HCT116 (cell line): ENCODE measurements around the gene DAGLA. TPM values are rescaled to one million over a fixed set of nuclear protein-coding genes. Genes with fewer than 3 reads are reported as not detected.

ENCODE experiments used
- ATAC-seq: fragments of 200-7000 bp; cut with Tn5 transposase; 2 replicates; pipeline ENCODE4 v1.9.1; 2020; ENCODE audit warnings: mild to moderate bottlenecking, moderate library complexity
- BruUV-seq: library from RNA; stranded (reverse); fragments of 400-500 nt; replicated peaks from 2 replicates; lab custom pipeline; 2021; lab: Mats Ljungman, UMichigan
- CTCF ChIA-PET: fragments of 300-600 bp; sonication (Branson Sonifier 250); formaldehyde crosslinking; loops from one replicate; lab custom pipeline; 2021; ENCODE audit warnings: antibody characterized with exemption; lab: Charles Lee
- POLR2A ChIA-PET: fragments of 300-600, 350-600 bp; sonication (Branson Sonifier 250); formaldehyde crosslinking; loops from one replicate; lab custom pipeline; 2021; ENCODE audit warnings: antibody characterized with exemption; lab: Charles Lee
- RAD21 ChIA-PET, 2 experiments: fragments of 300-600 bp; sonication (Branson Sonifier 250); formaldehyde crosslinking; loops; one replicate each; lab custom pipeline; 2023; ENCODE audit warnings: low total read pairs in 2 of 2; ENCODE audit not compliant: uncharacterized antibody in 2 of 2, unreplicated experiment in 2 of 2, low non-redundant PET in 1 of 2; lab: Charles Lee
- DNase-seq: peaks from one replicate; pipeline ENCODE4 v3.0.0-alpha.2; 2010; ENCODE audit warnings: low read depth, low spot score
- H2AFZ ChIP-seq: fragments of 200-600 bp; shearing (Covaris generic), sonication (generic); 2 replicates; pipeline ENCODE4 v1.6.1; 2017; ENCODE audit warnings: low read depth, mixed run types, mixed read lengths, antibody characterized with exemption, low read length; ENCODE audit not compliant: poor library complexity, severe bottlenecking
- H3K27ac ChIP-seq: 2 replicates; pipeline ENCODE4 v1.5.1; 2012; ENCODE audit warnings: low read depth, low read length
- H3K27me3 ChIP-seq: fragments of 200-600 bp; sonication (generic); 2 replicates; pipeline ENCODE4 v1.6.1; 2016; ENCODE audit warnings: mixed run types, low read length, mixed read lengths; ENCODE audit not compliant: insufficient read depth
- H3K36me3 ChIP-seq, 2 experiments: fragments of 200-500 bp in 1 of 2; fragments of 200-600 bp in 1 of 2; sonication (Bioruptor generic) in 1 of 2; sonication (generic) in 1 of 2; 2 replicates each; pipeline versions ENCODE4 v1.5.1 to v1.6.1; 2014 to 2016; ENCODE audit warnings: low read length in 2 of 2, inconsistent platforms in 1 of 2, mixed read lengths in 1 of 2, mixed run types in 1 of 2; ENCODE audit not compliant: insufficient read depth in 2 of 2, control insufficient read depth in 1 of 2
- H3K4me1 ChIP-seq, 2 experiments: fragments of 200-600 bp in 1 of 2; sonication (generic) in 1 of 2; 2 replicates each; pipeline versions ENCODE4 v1.5.1 to v1.6.1; 2012 to 2017; ENCODE audit warnings: low read length in 2 of 2, inconsistent platforms in 1 of 2, mild to moderate bottlenecking in 1 of 2, mixed read lengths in 1 of 2, mixed run types in 1 of 2, moderate library complexity in 1 of 2; ENCODE audit not compliant: insufficient read depth in 2 of 2, control insufficient read depth in 1 of 2
- H3K4me2 ChIP-seq: fragments of 200-600 bp; sonication (generic); 2 replicates; pipeline ENCODE4 v1.6.1; 2017; ENCODE audit warnings: mixed run types, low read length, mixed read lengths
- H3K4me3 ChIP-seq, 2 experiments: fragments of 200-600 bp in 1 of 2; sonication (generic) in 1 of 2; replicated peaks in 1 of 2; 2 replicates each; pipeline ENCODE4 v1.5.1; 2011 to 2016; ENCODE audit warnings: low read length in 2 of 2, control low read depth in 1 of 2, low read depth in 1 of 2, mild to moderate bottlenecking in 1 of 2, mixed read lengths in 1 of 2, mixed run types in 1 of 2
- H3K79me2 ChIP-seq: fragments of 200-600 bp; sonication (generic); 2 replicates; pipeline ENCODE4 v1.6.1; 2017; ENCODE audit warnings: mild to moderate bottlenecking, mixed run types, low read length, moderate library complexity, mixed read lengths; ENCODE audit not compliant: insufficient read depth
- H3K9ac ChIP-seq: fragments of 200-600 bp; sonication (generic); 2 replicates; pipeline ENCODE4 v1.6.1; 2016; ENCODE audit warnings: low read length, mixed read lengths
- H3K9me2 ChIP-seq: fragments of 200-600 bp; sonication (generic), shearing (Covaris generic); 2 replicates; pipeline ENCODE4 v1.6.1; 2017; ENCODE audit warnings: mixed run types, mild to moderate bottlenecking, moderate library complexity; ENCODE audit not compliant: insufficient read depth
- H3K9me3 ChIP-seq, 2 experiments: fragments of 200-500 bp in 1 of 2; fragments of 200-600 bp in 1 of 2; sonication (Bioruptor generic) in 1 of 2; sonication (generic) in 1 of 2; 2 replicates each; pipeline ENCODE4 v1.6.1; 2014 to 2017; ENCODE audit warnings: low read length in 2 of 2, mixed read lengths in 2 of 2, inconsistent platforms in 1 of 2, low read depth in 1 of 2, mild to moderate bottlenecking in 1 of 2, mixed run types in 1 of 2, moderate library complexity in 1 of 2; ENCODE audit not compliant: control insufficient read depth in 1 of 2, insufficient read depth in 1 of 2
- H4K20me1 ChIP-seq: fragments of 200-600 bp; sonication (generic), shearing (Covaris generic); 2 replicates; pipeline ENCODE4 v1.6.1; 2017; ENCODE audit warnings: mixed run types, mild to moderate bottlenecking, moderate library complexity; ENCODE audit not compliant: insufficient read depth
- CBX3 ChIP-seq: IDR thresholded peaks from 2 replicates; pipeline ENCODE4 v1.6.1; 2012; ENCODE audit warnings: low read depth
- CEBPB ChIP-seq: IDR thresholded peaks from 2 replicates; pipeline ENCODE4 v1.6.1; 2012; ENCODE audit warnings: low read depth
- ELF1 ChIP-seq: IDR thresholded peaks from 2 replicates; pipeline ENCODE4 v1.6.1; 2012; ENCODE audit warnings: low read depth, borderline replicate concordance
- EZH2 ChIP-seq: fragments of 200-600 bp; sonication (generic); IDR thresholded peaks from 2 replicates; pipeline ENCODE4 v1.6.1; 2017; ENCODE audit warnings: antibody characterized with exemption, mixed run types
- FOSL1 ChIP-seq: IDR thresholded peaks from 2 replicates; pipeline ENCODE4 v1.6.1; 2012; ENCODE audit warnings: low read depth
- JUND ChIP-seq: IDR thresholded peaks from 2 replicates; pipeline ENCODE4 v1.6.1; 2012
- POLR2AphosphoS5 ChIP-seq: IDR thresholded peaks from 2 replicates; pipeline ENCODE4 v1.6.1; 2011; ENCODE audit warnings: mild to moderate bottlenecking, low read depth, low read length, moderate library complexity
- RAD21 ChIP-seq: IDR thresholded peaks from 2 replicates; pipeline ENCODE4 v1.6.1; 2012; ENCODE audit warnings: low read depth, mild to moderate bottlenecking
- SIN3A ChIP-seq: IDR thresholded peaks from 2 replicates; pipeline ENCODE4 v1.6.1; 2012; ENCODE audit warnings: low read depth
- SP1 ChIP-seq: IDR thresholded peaks from 2 replicates; pipeline ENCODE4 v1.6.1; 2012; ENCODE audit warnings: low read depth
- SRF ChIP-seq: IDR thresholded peaks from 2 replicates; pipeline ENCODE4 v1.6.1; 2012; ENCODE audit warnings: low read depth
- YY1 ChIP-seq: IDR thresholded peaks from 2 replicates; pipeline ENCODE4 v1.6.1; 2011; ENCODE audit warnings: low read length, low read depth, moderate library complexity, mild to moderate bottlenecking; ENCODE audit not compliant: insufficient replicate concordance; ENCODE audit errors: extremely low read depth
- ZFX ChIP-seq: fragments of 450-650 bp; IDR thresholded peaks from 2 replicates; pipeline ENCODE4 v1.6.1; 2017
- intact Hi-C: fragments of 100-400 bp; cut with micrococcal nuclease; formaldehyde crosslinking; loops from 2 replicates; pipeline ENCODE4 v1.10.0; 2022
- total RNA-seq: library from RNA; stranded (reverse); gene quantifications from one replicate; pipeline ENCODE4 v1.2.1, GENCODE V29; 2021; ENCODE audit not compliant: unreplicated experiment
- TF ChIP-seq, protein P1 (sequence below): IDR thresholded peaks from 2 replicates; pipeline ENCODE4 v1.6.1; 2011; ENCODE audit warnings: mild to moderate bottlenecking, low read length, moderate library complexity; ENCODE audit not compliant: insufficient replicate concordance; ENCODE audit errors: extremely low read depth
- TF ChIP-seq, protein P2 (sequence below): IDR thresholded peaks from 2 replicates; pipeline ENCODE4 v1.6.1; 2012
- TF ChIP-seq, protein P3 (sequence below): IDR thresholded peaks from 2 replicates; pipeline ENCODE4 v1.6.1; 2012

DAGLA gene
- total RNA-seq, 1 experiment from 2014 or later, result 2.7 TPM

DNA sequence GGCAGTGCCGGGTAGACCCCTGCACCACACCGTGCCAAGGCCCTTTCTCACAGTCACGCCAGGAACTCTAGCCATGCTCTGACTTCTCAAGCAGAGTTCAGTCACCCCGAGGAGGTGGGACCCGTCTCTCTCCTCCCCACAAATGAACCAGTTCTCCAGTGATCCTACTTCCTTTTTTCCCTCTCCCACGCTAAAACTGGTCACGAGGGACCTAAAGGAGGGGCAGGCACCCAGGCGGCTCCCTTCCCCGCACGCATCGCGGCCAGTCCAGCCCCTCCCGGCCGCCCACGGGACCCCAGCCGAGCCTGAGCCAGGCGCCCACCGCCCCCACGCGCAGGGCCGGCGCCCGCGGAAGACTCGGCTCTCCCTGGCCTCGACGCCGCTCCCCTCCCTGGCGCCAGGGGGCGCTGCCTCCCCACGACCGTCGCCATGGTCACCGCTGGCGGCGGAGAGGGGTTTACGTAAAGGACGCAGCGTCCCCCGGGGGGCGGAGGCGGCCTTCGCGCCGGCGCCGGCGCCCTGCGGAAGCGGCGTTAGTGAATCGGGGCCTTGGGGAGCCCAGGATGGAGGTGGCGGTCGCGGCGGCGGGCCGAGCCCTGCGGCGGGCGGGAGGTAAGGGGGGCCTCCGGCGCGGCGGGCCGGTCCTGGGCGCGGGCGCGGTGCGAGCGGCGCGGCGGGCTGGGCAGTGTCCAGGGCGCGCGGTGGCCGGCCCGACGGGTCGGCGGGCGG, at the start of gene DAGLA (continued):
- TF ChIP-seq, protein P1, sequence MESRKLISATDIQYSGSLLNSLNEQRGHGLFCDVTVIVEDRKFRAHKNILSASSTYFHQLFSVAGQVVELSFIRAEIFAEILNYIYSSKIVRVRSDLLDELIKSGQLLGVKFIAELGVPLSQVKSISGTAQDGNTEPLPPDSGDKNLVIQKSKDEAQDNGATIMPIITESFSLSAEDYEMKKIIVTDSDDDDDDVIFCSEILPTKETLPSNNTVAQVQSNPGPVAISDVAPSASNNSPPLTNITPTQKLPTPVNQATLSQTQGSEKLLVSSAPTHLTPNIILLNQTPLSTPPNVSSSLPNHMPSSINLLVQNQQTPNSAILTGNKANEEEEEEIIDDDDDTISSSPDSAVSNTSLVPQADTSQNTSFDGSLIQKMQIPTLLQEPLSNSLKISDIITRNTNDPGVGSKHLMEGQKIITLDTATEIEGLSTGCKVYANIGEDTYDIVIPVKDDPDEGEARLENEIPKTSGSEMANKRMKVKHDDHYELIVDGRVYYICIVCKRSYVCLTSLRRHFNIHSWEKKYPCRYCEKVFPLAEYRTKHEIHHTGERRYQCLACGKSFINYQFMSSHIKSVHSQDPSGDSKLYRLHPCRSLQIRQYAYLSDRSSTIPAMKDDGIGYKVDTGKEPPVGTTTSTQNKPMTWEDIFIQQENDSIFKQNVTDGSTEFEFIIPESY, result no peak
- TF ChIP-seq CEBPB (no peak), CBX3 (no peak), JUND (no peak), YY1 (peak; percentile 77), ELF1 (no peak), RAD21 (peak; percentile 72), ZFX (no peak), POLR2AphosphoS5 (peak; percentile 49)
- TF ChIP-seq, protein P2, sequence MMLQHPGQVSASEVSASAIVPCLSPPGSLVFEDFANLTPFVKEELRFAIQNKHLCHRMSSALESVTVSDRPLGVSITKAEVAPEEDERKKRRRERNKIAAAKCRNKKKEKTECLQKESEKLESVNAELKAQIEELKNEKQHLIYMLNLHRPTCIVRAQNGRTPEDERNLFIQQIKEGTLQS, result no peak

DNA sequence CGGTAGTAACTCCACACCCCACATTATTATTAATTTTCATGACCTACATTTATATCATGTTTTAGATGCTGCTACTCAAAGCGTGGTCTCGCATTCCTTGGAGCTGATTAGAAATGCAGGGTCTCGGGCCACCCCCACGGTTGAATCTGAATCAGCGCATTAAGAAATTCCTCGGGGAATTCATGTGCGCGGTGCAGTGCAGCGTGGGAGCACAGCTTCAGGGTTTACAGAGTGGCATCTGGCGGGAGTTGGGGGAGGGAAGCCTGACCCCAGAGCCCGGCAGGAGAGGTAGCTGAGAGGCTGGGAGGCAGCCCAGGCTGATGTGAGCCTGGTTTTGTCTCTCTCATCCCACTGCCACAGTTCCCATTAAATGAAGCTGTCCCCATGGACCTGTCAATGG, 48.1 kb upstream of the DAGLA start:
- Histone ChIP-seq H3K4me3 (no peak overlapping the region), H3K36me3 (no peaks in the 10 kb centered on the region), H3K9me2 (no peaks in the 10 kb centered on the region), H3K4me2 (no peak overlapping the region), H3K4me1 (peaks cover 9 to 23% of the 10 kb centered on the region in 2 experiments), H4K20me1 (no peaks in the 10 kb centered on the region), H3K79me2 (no peaks in the 10 kb centered on the region), H3K9me3 (no peaks in the 10 kb centered on the region), H3K27ac (no peak overlapping the region), H3K27me3 (no peaks in the 10 kb centered on the region), H2AFZ (no peak overlapping the region), H3K9ac (no peak overlapping the region)
- ChIA-PET POLR2A (no interaction called here), CTCF (interaction anchor here (1.6 kb wide), 1 partner anchor 150 kb away, joined by 3 read pairs; no protein-coding TSS in a partner anchor), RAD21 (no interaction called here)
- TF ChIP-seq, protein P3, sequence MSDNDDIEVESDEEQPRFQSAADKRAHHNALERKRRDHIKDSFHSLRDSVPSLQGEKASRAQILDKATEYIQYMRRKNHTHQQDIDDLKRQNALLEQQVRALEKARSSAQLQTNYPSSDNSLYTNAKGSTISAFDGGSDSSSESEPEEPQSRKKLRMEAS, result no peak
- TF ChIP-seq SP1 (no peak), YY1 (no peak), SRF (no peak), FOSL1 (no peak), SIN3A (no peak), ELF1 (no peak), CBX3 (no peak), JUND (no peak), EZH2 (no peak), CEBPB (no peak), POLR2AphosphoS5 (no peak)
- intact Hi-C loops, result no loop called here
- no peak for ATAC-seq
- no peak for DNase-seq
- BruUV-seq, result no TSS peak
